Loucy (cell line): Measurements from ENCODE around the gene BZW2.

Experiments used
- H2AFZ ChIP-seq: fragments of 200-600 bp; sonication (generic); 2 replicates; pipeline ENCODE4 v1.6.0; 2016; ENCODE audit warnings: antibody characterized with exemption, mild to moderate bottlenecking, low read length, moderate library complexity
- H3F3A ChIP-seq: fragments of 200-600 bp; 2 replicates; pipeline ENCODE4 v1.6.0; 2016; ENCODE audit warnings: antibody characterized with exemption, low read depth, mild to moderate bottlenecking
- H3K27me3 ChIP-seq: fragments of 200-600 bp; sonication (generic); 2 replicates; pipeline ENCODE4 v1.6.1; 2014; ENCODE audit warnings: low read length, mild to moderate bottlenecking; ENCODE audit not compliant: insufficient read depth, poor library complexity, severe bottlenecking
- H3K36me3 ChIP-seq: fragments of 200-600 bp; sonication (generic); 2 replicates; pipeline ENCODE4 v1.6.1; 2016; ENCODE audit warnings: low read length; ENCODE audit not compliant: insufficient read depth
- H3K4me1 ChIP-seq: fragments of 200-600 bp; sonication (generic); 2 replicates; pipeline ENCODE4 v1.5.1; 2014; ENCODE audit warnings: low read length, mild to moderate bottlenecking; ENCODE audit not compliant: insufficient read depth, poor library complexity, severe bottlenecking
- H3K4me2 ChIP-seq: fragments of 200-600 bp; sonication (generic); 2 replicates; pipeline ENCODE4 v1.6.0; 2014; ENCODE audit warnings: antibody characterized with exemption, low read length, low read depth, mild to moderate bottlenecking; ENCODE audit not compliant: poor library complexity, severe bottlenecking
- H3K4me3 ChIP-seq: fragments of 200-600 bp; sonication (generic); 2 replicates; pipeline ENCODE4 v1.5.1; 2014; ENCODE audit warnings: low read length, mild to moderate bottlenecking, mixed read lengths; ENCODE audit not compliant: poor library complexity, severe bottlenecking
- H3K79me2 ChIP-seq: fragments of 200-600 bp; sonication (generic); 2 replicates; pipeline ENCODE4 v1.6.1; 2014; ENCODE audit warnings: low read length; ENCODE audit not compliant: insufficient read depth
- H3K9ac ChIP-seq: fragments of 200-600 bp; sonication (generic); 2 replicates; pipeline ENCODE4 v1.6.0; 2014; ENCODE audit warnings: mild to moderate bottlenecking, low read depth, low read length, moderate library complexity; ENCODE audit not compliant: poor library complexity, severe bottlenecking
- H3K9me2 ChIP-seq: fragments of 200-600 bp; sonication (generic); replicated peaks from 2 replicates; pipeline ENCODE4 v1.6.1; 2016; ENCODE audit warnings: low read depth, low read length, mixed read lengths
- H3K9me3 ChIP-seq: fragments of 200-600 bp; sonication (generic); 2 replicates; pipeline ENCODE4 v1.6.1; 2014; ENCODE audit warnings: mild to moderate bottlenecking, antibody characterized with exemption, low read length, low read depth; ENCODE audit not compliant: insufficient read depth
- H4K20me1 ChIP-seq: fragments of 200-600 bp; sonication (generic); 2 replicates; pipeline ENCODE4 v1.6.0; 2014; ENCODE audit warnings: antibody characterized with exemption, low read length, mild to moderate bottlenecking; ENCODE audit not compliant: insufficient read depth, poor library complexity, severe bottlenecking
- EZH2phosphoT487 ChIP-seq: fragments of 200-600 bp; IDR thresholded peaks from 2 replicates; pipeline ENCODE4 v1.6.1; 2018; ENCODE audit warnings: antibody characterized with exemption, mild to moderate bottlenecking, moderate library complexity, borderline replicate concordance
- TF ChIP-seq, protein P1 (sequence below): fragments of 200-600 bp; sonication (generic); conservative IDR thresholded peaks from 2 replicates; pipeline ENCODE4 v1.5.1; 2014; ENCODE audit warnings: mild to moderate bottlenecking, antibody characterized with exemption, low read length

Gene BZW2

DNA sequence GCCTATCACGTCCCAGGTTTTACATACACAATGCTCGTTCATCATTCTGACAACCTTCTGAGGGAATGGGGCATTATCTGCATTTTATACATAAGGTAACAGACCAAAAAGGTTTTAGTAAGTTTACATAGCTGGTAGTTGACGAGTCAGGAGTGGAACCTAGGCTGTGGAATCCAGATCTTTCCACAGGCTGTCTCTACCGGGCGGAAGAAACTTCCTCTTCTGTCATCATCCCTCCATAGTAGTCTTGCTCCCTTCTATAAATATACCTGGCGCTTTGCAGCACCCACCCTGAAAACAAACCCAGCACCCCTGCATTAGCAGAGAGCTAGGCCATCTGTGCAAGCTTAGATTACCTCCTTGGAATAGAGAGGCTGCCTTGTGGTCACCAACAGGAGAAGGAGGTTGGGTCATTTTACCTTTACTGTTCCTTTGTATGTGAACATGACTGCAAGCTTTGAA, 108.9 kb downstream of the BZW2 start:
- Histone ChIP-seq H3K9ac (peak overlapping the region; percentile 80), H3K4me2 (peak overlapping the region; percentile 87), H3K9me3 (no peaks in the 10 kb centered on the region), H4K20me1 (peaks cover 4% of the 10 kb centered on the region), H3K4me1 (peaks cover 56% of the 10 kb centered on the region), H3K27me3 (no peaks in the 10 kb centered on the region), H3F3A (no peaks in the 10 kb centered on the region), H2AFZ (peak overlapping the region; percentile 88; the same call in 1 of the 2 replicates), H3K9me2 (no peaks in the 10 kb centered on the region), H3K4me3 (peak overlapping the region; percentile 85), H3K36me3 (no peaks in the 10 kb centered on the region), H3K79me2 (peaks cover 55% of the 10 kb centered on the region)
- TF ChIP-seq, protein P1, sequence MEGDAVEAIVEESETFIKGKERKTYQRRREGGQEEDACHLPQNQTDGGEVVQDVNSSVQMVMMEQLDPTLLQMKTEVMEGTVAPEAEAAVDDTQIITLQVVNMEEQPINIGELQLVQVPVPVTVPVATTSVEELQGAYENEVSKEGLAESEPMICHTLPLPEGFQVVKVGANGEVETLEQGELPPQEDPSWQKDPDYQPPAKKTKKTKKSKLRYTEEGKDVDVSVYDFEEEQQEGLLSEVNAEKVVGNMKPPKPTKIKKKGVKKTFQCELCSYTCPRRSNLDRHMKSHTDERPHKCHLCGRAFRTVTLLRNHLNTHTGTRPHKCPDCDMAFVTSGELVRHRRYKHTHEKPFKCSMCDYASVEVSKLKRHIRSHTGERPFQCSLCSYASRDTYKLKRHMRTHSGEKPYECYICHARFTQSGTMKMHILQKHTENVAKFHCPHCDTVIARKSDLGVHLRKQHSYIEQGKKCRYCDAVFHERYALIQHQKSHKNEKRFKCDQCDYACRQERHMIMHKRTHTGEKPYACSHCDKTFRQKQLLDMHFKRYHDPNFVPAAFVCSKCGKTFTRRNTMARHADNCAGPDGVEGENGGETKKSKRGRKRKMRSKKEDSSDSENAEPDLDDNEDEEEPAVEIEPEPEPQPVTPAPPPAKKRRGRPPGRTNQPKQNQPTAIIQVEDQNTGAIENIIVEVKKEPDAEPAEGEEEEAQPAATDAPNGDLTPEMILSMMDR: no peak
- no peak for TF ChIP-seq EZH2phosphoT487

DNA sequence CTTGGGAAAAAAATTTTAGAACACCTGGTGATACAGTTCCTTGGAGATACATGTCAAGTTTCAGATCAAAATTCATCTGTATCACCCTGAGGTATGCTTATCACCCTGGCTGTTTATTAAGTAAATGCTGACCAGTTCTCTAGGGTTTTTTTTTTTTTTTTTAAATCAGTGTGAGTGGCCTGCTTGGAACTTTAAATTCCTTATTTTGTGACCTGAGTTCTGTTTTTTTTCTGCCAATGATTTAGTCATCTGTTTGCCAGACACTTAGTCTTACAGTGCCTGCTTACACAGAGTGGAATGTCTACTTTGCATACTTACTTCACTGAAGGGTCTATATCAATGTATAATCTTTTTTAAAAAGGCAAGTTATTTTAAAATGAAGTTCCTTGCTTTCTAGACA, 109.4 kb downstream of the BZW2 start:
- Histone ChIP-seq H2AFZ (no peak overlapping the region), H3K27me3 (no peaks in the 10 kb centered on the region), H3K9me2 (no peaks in the 10 kb centered on the region), H3K4me1 (peaks cover 61% of the 10 kb centered on the region), H3K4me3 (peak overlapping the region; percentile 85), H3F3A (no peaks in the 10 kb centered on the region), H4K20me1 (peaks cover 4% of the 10 kb centered on the region), H3K36me3 (no peaks in the 10 kb centered on the region), H3K9me3 (no peaks in the 10 kb centered on the region), H3K9ac (peak overlapping the region; percentile 80), H3K79me2 (peaks cover 60% of the 10 kb centered on the region), H3K4me2 (peak overlapping the region; percentile 87)
- no peak for TF ChIP-seq EZH2phosphoT487
- TF ChIP-seq, protein P1: no peak
